DND-41 (cell line): Measurements from ENCODE around the gene HMGXB3.

Experiments
- CTCF ChIP-seq: IDR thresholded peaks from 2 replicates; pipeline ENCODE4 v1.5.1; 2012; ENCODE audit warnings: borderline replicate concordance, low read length, moderate library complexity, mild to moderate bottlenecking; ENCODE audit not compliant: poor library complexity, severe bottlenecking; ENCODE audit errors: extremely low read depth
- EZH2 ChIP-seq: IDR thresholded peaks from 3 replicates; pipeline ENCODE4 v1.6.1; 2012; ENCODE audit warnings: borderline replicate concordance, low read depth, mild to moderate bottlenecking, moderate library complexity, low read length, inconsistent platforms; ENCODE audit not compliant: severe bottlenecking

DNA sequence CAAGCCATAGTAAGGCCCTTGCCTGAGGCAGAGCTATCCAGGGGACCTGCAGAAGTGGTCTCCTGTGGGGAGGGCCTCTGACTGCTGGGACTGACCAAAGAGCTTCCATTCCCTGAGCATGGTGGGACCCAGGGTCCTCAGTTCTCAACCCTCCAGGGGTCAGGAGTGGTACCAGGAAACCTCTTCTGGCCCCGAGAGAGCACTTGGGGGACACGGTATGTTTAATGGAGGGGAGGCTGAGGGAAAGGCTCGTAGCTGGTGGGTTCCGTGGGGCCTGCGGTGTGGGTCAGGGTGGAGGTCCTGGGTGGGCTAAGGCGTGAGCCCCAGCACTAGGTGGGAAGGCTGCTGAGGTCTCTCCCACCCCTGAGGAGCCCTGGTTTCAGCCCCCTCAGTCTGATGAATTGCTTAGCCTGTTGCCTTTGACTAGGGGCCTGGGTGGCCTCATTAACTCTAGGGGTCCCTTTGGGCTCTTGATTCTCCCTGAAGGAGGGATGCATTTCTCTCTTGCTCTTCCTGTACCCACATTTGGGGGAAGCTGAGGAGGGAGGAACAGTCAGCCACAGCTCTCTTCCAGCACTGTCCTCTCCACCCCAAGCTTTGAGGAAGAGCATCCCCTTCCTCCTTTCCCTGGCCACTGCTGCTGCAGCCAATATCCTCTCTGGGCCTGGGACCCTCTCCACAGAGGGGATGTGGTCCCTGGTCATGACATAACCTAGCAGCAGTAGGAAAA is 51.9 kb downstream of the HMGXB3 start:
- no peak for TF ChIP-seq CTCF
- no peak for TF ChIP-seq EZH2
